HepG2 (cell line): ENCODE measurements around the gene LINGO3. TPM values are rescaled to one million over a fixed set of nuclear protein-coding genes. Genes with fewer than 3 reads are reported as not detected.

ENCODE experiments used
- BORCS8-MEF2B ChIP-seq: sonication (generic); formaldehyde crosslinking; IDR thresholded peaks from 2 replicates; pipeline ENCODE4 v1.8.0; 2022; ENCODE audit warnings: mild to moderate bottlenecking, missing genetic modification reagents
- CBFB ChIP-seq: sonication (generic); formaldehyde crosslinking; IDR thresholded peaks from 2 replicates; pipeline ENCODE4 v1.4.0; 2020; ENCODE audit warnings: missing genetic modification reagents
- DMAP1 ChIP-seq: IDR thresholded peaks from 2 replicates; pipeline ENCODE4 v1.6.1; 2016
- IKZF1 ChIP-seq: fragments of 450-650 bp; IDR thresholded peaks from 2 replicates; pipeline ENCODE4 v1.7.1; 2016
- ISL2 ChIP-seq: sonication (generic); formaldehyde crosslinking; IDR thresholded peaks from 2 replicates; pipeline ENCODE4 v1.5.0; 2020; ENCODE audit warnings: missing genetic modification reagents
- KLF11 ChIP-seq: IDR thresholded peaks from 2 replicates; pipeline ENCODE4 v1.6.1; 2016; ENCODE audit warnings: missing compliant biosample characterization
- MAF1 ChIP-seq: sonication (generic); formaldehyde crosslinking; IDR thresholded peaks from 2 replicates; pipeline ENCODE4 v1.5.0; 2020; ENCODE audit warnings: missing genetic modification reagents, borderline replicate concordance
- NBN ChIP-seq: fragments of 450-650 bp; conservative IDR thresholded peaks from 2 replicates; pipeline ENCODE4 v1.6.1; 2017
- NFYC ChIP-seq: IDR thresholded peaks from 2 replicates; pipeline ENCODE4 v1.6.1; 2016; ENCODE audit warnings: missing genetic modification reagents, missing compliant biosample characterization
- SALL2 ChIP-seq: sonication (generic); formaldehyde crosslinking; IDR thresholded peaks from 2 replicates; pipeline ENCODE4 v1.8.1; 2023; ENCODE audit warnings: mild to moderate bottlenecking, missing genetic modification reagents, inconsistent platforms
- SRSF1 ChIP-seq: fragments of 200-400 bp; formaldehyde crosslinking; optimal IDR thresholded peaks from 2 replicates; pipeline ENCODE3; 2017; ENCODE audit warnings: mild to moderate bottlenecking, low read depth, low read length, moderate library complexity
- ZBTB7A ChIP-seq: sonication (generic); formaldehyde crosslinking; IDR thresholded peaks from 2 replicates; pipeline ENCODE4 v1.8.0; 2022; ENCODE audit warnings: mild to moderate bottlenecking, missing genetic modification reagents
- ZNF124 ChIP-seq: sonication (generic); formaldehyde crosslinking; IDR thresholded peaks from 2 replicates; pipeline ENCODE4 v1.4.0; 2020; ENCODE audit warnings: missing genetic modification reagents
- ZNF530 ChIP-seq: sonication (generic); formaldehyde crosslinking; IDR thresholded peaks from 2 replicates; pipeline ENCODE4 v1.5.0; 2020; ENCODE audit warnings: low read depth, mild to moderate bottlenecking, missing genetic modification reagents
- ZNF816 ChIP-seq: sonication (generic); formaldehyde crosslinking; IDR thresholded peaks from 2 replicates; pipeline ENCODE4 v1.8.0; 2022; ENCODE audit warnings: missing genetic modification reagents, mild to moderate bottlenecking, borderline replicate concordance
- ZNF883 ChIP-seq: sonication (generic); formaldehyde crosslinking; IDR thresholded peaks from 2 replicates; pipeline ENCODE4 v1.5.1; 2020; ENCODE audit warnings: mild to moderate bottlenecking, missing genetic modification reagents; ENCODE audit errors: not compliant biosample characterization
- ZSCAN21 ChIP-seq: sonication (generic); formaldehyde crosslinking; IDR thresholded peaks from 2 replicates; pipeline ENCODE4 v1.8.0; 2022; ENCODE audit warnings: mild to moderate bottlenecking, missing genetic modification reagents, moderate library complexity, borderline replicate concordance
- polyA plus RNA-seq, 8 experiments: library from polyadenylated mRNA; depleted of rRNA in 3 of 8; stranded (reverse) in 7 of 8; unstranded in 1 of 8; fragments of >200 nt; fragmentation: Illumina TruSeq in 4 of 8; extraction: Trizol in 4 of 8; gene quantifications; 2 replicates each; pipeline versions ENCODE4 v1.2.1 to v1.2.3, GENCODE V29; 2011 to 2016; ENCODE audit warnings: low read depth in 4 of 8, missing spikeins in 1 of 8, mixed read lengths in 1 of 8; ENCODE audit not compliant: insufficient read depth in 1 of 8
- total RNA-seq, 5 experiments: library from RNA; depleted of rRNA; stranded (reverse); fragments of >200 nt; fragmentation: Illumina TruSeq; extraction: Trizol; gene quantifications; 2 replicates each; pipeline ENCODE4 v1.2.3, GENCODE V29; 2016; ENCODE audit warnings: low read depth in 1 of 5
- TF ChIP-seq, protein P1 (sequence below): sonication (generic); formaldehyde crosslinking; IDR thresholded peaks from 2 replicates; pipeline ENCODE4 v1.4.0; 2020; ENCODE audit warnings: missing genetic modification reagents
- TF ChIP-seq, protein P2 (sequence below): sonication (generic); formaldehyde crosslinking; IDR thresholded peaks from 2 replicates; pipeline ENCODE4 v1.4.0; 2020; ENCODE audit warnings: low read depth, missing genetic modification reagents
- TF ChIP-seq, protein P3 (sequence below): IDR thresholded peaks from 2 replicates; pipeline ENCODE4 v1.6.1; 2016; ENCODE audit warnings: low read depth, control low read depth
- TF ChIP-seq, protein P4 (sequence below): IDR thresholded peaks from 2 replicates; pipeline ENCODE4 v1.6.1; 2012; ENCODE audit warnings: inconsistent platforms
- TF ChIP-seq, protein P5 (sequence below): sonication (generic); formaldehyde crosslinking; IDR thresholded peaks from 2 replicates; pipeline ENCODE4 v1.4.0; 2020; ENCODE audit warnings: missing genetic modification reagents

LINGO3 gene
- total and polyA plus RNA-seq, 2 of the 13 experiments (the other 11 are each of a cell fraction or from before 2014, with no cell fraction given), result not detected

DNA sequence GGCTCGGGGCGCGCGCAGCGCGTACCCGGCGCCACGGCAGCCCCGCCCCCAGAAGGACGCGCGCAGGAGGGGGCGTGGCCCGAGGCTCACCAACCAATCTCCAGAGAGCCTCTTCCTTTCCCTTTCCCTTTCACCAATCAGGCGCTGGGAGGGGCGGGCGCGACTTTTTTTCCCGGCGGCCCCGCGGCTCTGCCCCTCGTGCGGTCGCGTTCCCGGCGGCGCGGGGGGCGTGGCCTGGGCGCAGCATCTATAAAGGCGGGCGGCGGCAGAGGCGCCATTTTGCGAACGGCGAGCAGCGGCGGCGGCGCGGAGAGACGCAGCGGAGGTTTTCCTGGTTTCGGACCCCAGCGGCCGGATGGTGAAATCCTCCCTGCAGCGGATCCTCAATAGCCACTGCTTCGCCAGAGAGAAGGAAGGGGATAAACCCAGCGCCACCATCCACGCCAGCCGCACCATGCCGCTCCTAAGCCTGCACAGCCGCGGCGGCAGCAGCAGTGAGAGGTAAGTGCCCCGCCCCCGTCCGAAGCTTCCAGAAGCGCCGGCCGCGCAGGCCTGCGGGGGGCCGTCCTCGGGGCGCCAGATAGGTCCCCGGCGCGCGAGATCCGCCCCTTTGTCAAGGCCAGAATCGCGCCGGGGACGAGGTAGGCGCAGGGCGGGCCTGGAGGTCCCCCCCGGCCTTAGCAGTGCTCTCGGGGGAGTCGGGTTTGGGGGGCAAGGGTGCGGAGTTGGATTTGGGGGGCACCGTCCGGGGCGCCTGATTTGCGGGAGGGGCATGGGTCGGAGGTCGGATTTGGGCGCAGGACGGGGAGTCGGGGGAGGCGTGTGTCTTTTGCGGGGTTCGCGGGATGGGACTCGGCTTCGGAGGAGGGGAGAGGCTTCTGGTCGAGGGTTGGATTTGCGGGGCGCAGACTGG is 38.5 kb downstream of the LINGO3 start (continued):
- TF ChIP-seq, protein P1, sequence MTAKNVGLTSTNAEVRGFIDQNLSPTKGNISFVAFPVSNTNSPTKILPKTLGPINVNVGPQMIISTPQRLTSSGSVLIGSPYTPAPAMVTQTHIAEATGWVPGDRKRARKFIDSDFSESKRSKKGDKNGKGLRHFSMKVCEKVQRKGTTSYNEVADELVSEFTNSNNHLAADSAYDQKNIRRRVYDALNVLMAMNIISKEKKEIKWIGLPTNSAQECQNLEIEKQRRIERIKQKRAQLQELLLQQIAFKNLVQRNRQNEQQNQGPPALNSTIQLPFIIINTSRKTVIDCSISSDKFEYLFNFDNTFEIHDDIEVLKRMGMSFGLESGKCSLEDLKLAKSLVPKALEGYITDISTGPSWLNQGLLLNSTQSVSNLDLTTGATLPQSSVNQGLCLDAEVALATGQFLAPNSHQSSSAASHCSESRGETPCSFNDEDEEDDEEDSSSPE, result peak; percentile 69
- TF ChIP-seq, protein P2, sequence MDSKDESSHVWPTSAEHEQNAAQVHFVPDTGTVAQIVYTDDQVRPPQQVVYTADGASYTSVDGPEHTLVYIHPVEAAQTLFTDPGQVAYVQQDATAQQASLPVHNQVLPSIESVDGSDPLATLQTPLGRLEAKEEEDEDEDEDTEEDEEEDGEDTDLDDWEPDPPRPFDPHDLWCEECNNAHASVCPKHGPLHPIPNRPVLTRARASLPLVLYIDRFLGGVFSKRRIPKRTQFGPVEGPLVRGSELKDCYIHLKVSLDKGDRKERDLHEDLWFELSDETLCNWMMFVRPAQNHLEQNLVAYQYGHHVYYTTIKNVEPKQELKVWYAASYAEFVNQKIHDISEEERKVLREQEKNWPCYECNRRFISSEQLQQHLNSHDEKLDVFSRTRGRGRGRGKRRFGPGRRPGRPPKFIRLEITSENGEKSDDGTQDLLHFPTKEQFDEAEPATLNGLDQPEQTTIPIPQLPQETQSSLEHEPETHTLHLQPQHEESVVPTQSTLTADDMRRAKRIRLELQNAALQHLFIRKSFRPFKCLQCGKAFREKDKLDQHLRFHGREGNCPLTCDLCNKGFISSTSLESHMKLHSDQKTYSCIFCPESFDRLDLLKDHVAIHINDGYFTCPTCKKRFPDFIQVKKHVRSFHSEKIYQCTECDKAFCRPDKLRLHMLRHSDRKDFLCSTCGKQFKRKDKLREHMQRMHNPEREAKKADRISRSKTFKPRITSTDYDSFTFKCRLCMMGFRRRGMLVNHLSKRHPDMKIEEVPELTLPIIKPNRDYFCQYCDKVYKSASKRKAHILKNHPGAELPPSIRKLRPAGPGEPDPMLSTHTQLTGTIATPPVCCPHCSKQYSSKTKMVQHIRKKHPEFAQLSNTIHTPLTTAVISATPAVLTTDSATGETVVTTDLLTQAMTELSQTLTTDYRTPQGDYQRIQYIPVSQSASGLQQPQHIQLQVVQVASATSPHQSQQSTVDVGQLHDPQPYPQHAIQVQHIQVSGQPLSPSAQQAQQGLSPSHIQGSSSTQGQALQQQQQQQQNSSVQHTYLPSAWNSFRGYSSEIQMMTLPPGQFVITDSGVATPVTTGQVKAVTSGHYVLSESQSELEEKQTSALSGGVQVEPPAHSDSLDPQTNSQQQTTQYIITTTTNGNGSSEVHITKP (CRISPR knock-in tag), result no peak
- TF ChIP-seq MAF1 (CRISPR knock-in tag) (no peak), ZSCAN21 (CRISPR knock-in tag) (peak; percentile 58; the same call in 1 of the 2 replicates), SRSF1 (peak; percentile 91), CBFB (CRISPR knock-in tag) (peak; percentile 73), ZNF124 (CRISPR knock-in tag) (peak; percentile 76; the same call in 1 of the 2 replicates), ZNF530 (CRISPR knock-in tag) (no peak), BORCS8-MEF2B (CRISPR knock-in tag) (peak; percentile 89), DMAP1 (no peak), ISL2 (peak; percentile 79), SALL2 (CRISPR knock-in tag) (peak; percentile 90), ZNF816 (CRISPR knock-in tag) (no peak; the same call in 1 of the 2 replicates), KLF11 (CRISPR knock-in tag) (no peak), NBN (no peak), IKZF1 (no peak), NFYC (CRISPR knock-in tag) (peak; percentile 88), ZBTB7A (CRISPR knock-in tag) (no peak), ZNF883 (CRISPR knock-in tag) (peak; percentile 23)
- TF ChIP-seq, protein P3, sequence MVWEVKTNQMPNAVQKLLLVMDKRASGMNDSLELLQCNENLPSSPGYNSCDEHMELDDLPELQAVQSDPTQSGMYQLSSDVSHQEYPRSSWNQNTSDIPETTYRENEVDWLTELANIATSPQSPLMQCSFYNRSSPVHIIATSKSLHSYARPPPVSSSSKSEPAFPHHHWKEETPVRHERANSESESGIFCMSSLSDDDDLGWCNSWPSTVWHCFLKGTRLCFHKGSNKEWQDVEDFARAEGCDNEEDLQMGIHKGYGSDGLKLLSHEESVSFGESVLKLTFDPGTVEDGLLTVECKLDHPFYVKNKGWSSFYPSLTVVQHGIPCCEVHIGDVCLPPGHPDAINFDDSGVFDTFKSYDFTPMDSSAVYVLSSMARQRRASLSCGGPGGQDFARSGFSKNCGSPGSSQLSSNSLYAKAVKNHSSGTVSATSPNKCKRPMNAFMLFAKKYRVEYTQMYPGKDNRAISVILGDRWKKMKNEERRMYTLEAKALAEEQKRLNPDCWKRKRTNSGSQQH (CRISPR knock-in tag), result no peak; the same call in 1 of the 2 replicates
- TF ChIP-seq, protein P4, sequence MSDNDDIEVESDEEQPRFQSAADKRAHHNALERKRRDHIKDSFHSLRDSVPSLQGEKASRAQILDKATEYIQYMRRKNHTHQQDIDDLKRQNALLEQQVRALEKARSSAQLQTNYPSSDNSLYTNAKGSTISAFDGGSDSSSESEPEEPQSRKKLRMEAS, result peak; percentile 76
- TF ChIP-seq, protein P5, sequence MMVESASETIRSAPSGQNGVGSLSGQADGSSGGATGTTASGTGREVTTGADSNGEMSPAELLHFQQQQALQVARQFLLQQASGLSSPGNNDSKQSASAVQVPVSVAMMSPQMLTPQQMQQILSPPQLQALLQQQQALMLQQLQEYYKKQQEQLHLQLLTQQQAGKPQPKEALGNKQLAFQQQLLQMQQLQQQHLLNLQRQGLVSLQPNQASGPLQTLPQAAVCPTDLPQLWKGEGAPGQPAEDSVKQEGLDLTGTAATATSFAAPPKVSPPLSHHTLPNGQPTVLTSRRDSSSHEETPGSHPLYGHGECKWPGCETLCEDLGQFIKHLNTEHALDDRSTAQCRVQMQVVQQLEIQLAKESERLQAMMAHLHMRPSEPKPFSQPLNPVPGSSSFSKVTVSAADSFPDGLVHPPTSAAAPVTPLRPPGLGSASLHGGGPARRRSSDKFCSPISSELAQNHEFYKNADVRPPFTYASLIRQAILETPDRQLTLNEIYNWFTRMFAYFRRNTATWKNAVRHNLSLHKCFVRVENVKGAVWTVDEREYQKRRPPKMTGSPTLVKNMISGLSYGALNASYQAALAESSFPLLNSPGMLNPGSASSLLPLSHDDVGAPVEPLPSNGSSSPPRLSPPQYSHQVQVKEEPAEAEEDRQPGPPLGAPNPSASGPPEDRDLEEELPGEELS (CRISPR knock-in tag), result peak; percentile 16; the same call in 1 of the 2 replicates
